IMR-90 (cell line): ENCODE measurements around the gene PIP5K1B. TPM values are rescaled to one million over a fixed set of nuclear protein-coding genes. Genes with fewer than 3 reads are reported as not detected.

Source experiments
- ATAC-seq: fragments of 200-7000 bp; cut with Tn5 transposase; 2 replicates; pipeline ENCODE4 v1.9.1; 2020; ENCODE audit warnings: low read depth, mild to moderate bottlenecking, moderate library complexity
- BruUV-seq: library from RNA; stranded (reverse); fragments of 400-500 nt; replicated peaks from 2 replicates; lab custom pipeline; 2021; lab: Mats Ljungman, UMichigan
- CTCF ChIA-PET: fragments of 300-600 bp; formaldehyde crosslinking; extraction: SDS; loops from one replicate; lab custom pipeline; 2021; ENCODE audit warnings: antibody characterized with exemption; lab: Yijun Ruan, JAX
- POLR2A ChIA-PET: fragments of 300-600 bp; sonication (Branson Sonifier 250); formaldehyde crosslinking; loops from one replicate; lab custom pipeline; 2022; ENCODE audit warnings: antibody characterized with exemption; ENCODE audit not compliant: unreplicated experiment; lab: Charles Lee
- DNase-seq: peaks from one replicate; pipeline ENCODE4 v3.0.0; 2013
- H2AFZ ChIP-seq: replicated peaks from 2 replicates; pipeline ENCODE3; 2013; ENCODE audit warnings: low read length, mild to moderate bottlenecking; ENCODE audit not compliant: poor library complexity
- H2AK5ac ChIP-seq: 2 replicates; pipeline ENCODE4 v1.6.1; 2013; ENCODE audit warnings: low read depth, low read length, inconsistent platforms
- H2AK9ac ChIP-seq: replicated peaks from 2 replicates; pipeline ENCODE3; 2013; ENCODE audit warnings: mild to moderate bottlenecking, low read depth, low read length, moderate library complexity; ENCODE audit not compliant: poor library complexity
- H2BK120ac ChIP-seq: 2 replicates; pipeline ENCODE4 v1.6.1; 2013; ENCODE audit warnings: low read depth, low read length, inconsistent platforms
- H2BK15ac ChIP-seq: 3 replicates; pipeline ENCODE4 v1.6.1; 2013; ENCODE audit warnings: low read depth, low read length, inconsistent platforms
- H2BK20ac ChIP-seq: 2 replicates; pipeline ENCODE4 v1.6.1; 2013; ENCODE audit warnings: low read depth, mild to moderate bottlenecking, inconsistent platforms, low read length, moderate library complexity
- H2BK5ac ChIP-seq: 2 replicates; pipeline ENCODE4 v1.6.1; 2013; ENCODE audit warnings: mild to moderate bottlenecking, low read depth, low read length, inconsistent platforms; ENCODE audit not compliant: poor library complexity, severe bottlenecking
- H3K14ac ChIP-seq: replicated peaks from 2 replicates; pipeline ENCODE4 v1.6.1; 2013; ENCODE audit warnings: low read depth, low read length, inconsistent platforms
- H3K18ac ChIP-seq: 2 replicates; pipeline ENCODE4 v1.6.1; 2013; ENCODE audit warnings: low read depth, low read length, control low read depth
- H3K23ac ChIP-seq: 2 replicates; pipeline ENCODE4 v1.6.1; 2013; ENCODE audit warnings: low read depth, low read length, inconsistent platforms
- H3K27ac ChIP-seq: 2 replicates; pipeline ENCODE4 v1.5.1; 2013; ENCODE audit warnings: mild to moderate bottlenecking, control low read depth, low read length; ENCODE audit not compliant: insufficient read depth
- H3K27me3 ChIP-seq: 2 replicates; pipeline ENCODE4 v1.6.1; 2013; ENCODE audit warnings: low read length; ENCODE audit not compliant: control insufficient read depth, insufficient read depth
- H3K36me3 ChIP-seq: 2 replicates; pipeline ENCODE4 v1.6.1; 2013; ENCODE audit warnings: low read length, mixed read lengths; ENCODE audit not compliant: control insufficient read depth, insufficient read depth
- H3K4ac ChIP-seq: 2 replicates; pipeline ENCODE4 v1.6.1; 2013; ENCODE audit warnings: low read depth, low read length, inconsistent platforms
- H3K4me1 ChIP-seq: 2 replicates; pipeline ENCODE4 v1.6.1; 2013; ENCODE audit warnings: low read length, mixed read lengths; ENCODE audit not compliant: control insufficient read depth, insufficient read depth
- H3K4me2 ChIP-seq: 2 replicates; pipeline ENCODE4 v1.6.1; 2013; ENCODE audit warnings: low read depth, mild to moderate bottlenecking, control low read depth, low read length, moderate library complexity
- H3K4me3 ChIP-seq: 2 replicates; pipeline ENCODE4 v1.5.1; 2013; ENCODE audit warnings: low read depth, mild to moderate bottlenecking, control low read depth, low read length, moderate library complexity; ENCODE audit not compliant: insufficient read depth
- H3K56ac ChIP-seq: 2 replicates; pipeline ENCODE4 v1.6.1; 2013; ENCODE audit warnings: low read length, inconsistent platforms; ENCODE audit not compliant: insufficient read depth; ENCODE audit errors: extremely low read depth
- H3K79me1 ChIP-seq, 2 experiments: 2 replicates each; pipeline ENCODE4 v1.6.1; 2013; ENCODE audit warnings: low read length in 2 of 2, inconsistent platforms in 1 of 2, low read depth in 1 of 2
- H3K9ac ChIP-seq: 2 replicates; pipeline ENCODE4 v1.6.1; 2013; ENCODE audit warnings: low read depth, low read length, control low read depth
- H3K9me1 ChIP-seq: 2 replicates; pipeline ENCODE4 v1.6.1; 2013; ENCODE audit warnings: low read length, inconsistent platforms; ENCODE audit not compliant: insufficient read depth
- H3K9me3 ChIP-seq: 2 replicates; pipeline ENCODE4 v1.6.1; 2013; ENCODE audit warnings: low read length; ENCODE audit not compliant: control insufficient read depth, insufficient read depth
- H4K20me1 ChIP-seq: 2 replicates; pipeline ENCODE4 v1.6.1; 2013; ENCODE audit warnings: low read length, inconsistent platforms; ENCODE audit not compliant: insufficient read depth
- H4K5ac ChIP-seq: 2 replicates; pipeline ENCODE4 v1.6.1; 2013; ENCODE audit warnings: mild to moderate bottlenecking, low read depth, low read length, control low read depth
- H4K8ac ChIP-seq, 2 experiments: 2 replicates each; pipeline ENCODE4 v1.6.1; 2013; ENCODE audit warnings: low read depth in 2 of 2, low read length in 2 of 2, control low read depth in 1 of 2, inconsistent platforms in 1 of 2
- H4K91ac ChIP-seq: 2 replicates; pipeline ENCODE4 v1.6.1; 2013; ENCODE audit warnings: low read depth, low read length, inconsistent platforms; ENCODE audit not compliant: insufficient read depth
- BHLHE40 ChIP-seq: fragments of 150-350 bp; IDR thresholded peaks from 2 replicates; pipeline ENCODE4 v1.6.1; 2016; ENCODE audit warnings: mild to moderate bottlenecking, low read depth, low read length
- CEBPB ChIP-seq: IDR thresholded peaks from 2 replicates; pipeline ENCODE4 v1.6.1; 2012; ENCODE audit warnings: low read depth, low read length, improper control_type of control experiment
- CHD1 ChIP-seq: IDR thresholded peaks from 2 replicates; pipeline ENCODE4 v1.6.1; 2012; ENCODE audit warnings: low read depth, low read length, improper control_type of control experiment
- FOS ChIP-seq: fragments of 150-350 bp; IDR thresholded peaks from 2 replicates; pipeline ENCODE4 v1.6.1; 2016; ENCODE audit warnings: low read depth, low read length
- MAFK ChIP-seq: IDR thresholded peaks from 2 replicates; pipeline ENCODE4 v1.6.1; 2012; ENCODE audit warnings: low read depth, low read length, improper control_type of control experiment
- MAZ ChIP-seq: IDR thresholded peaks from 2 replicates; pipeline ENCODE4 v1.6.1; 2012; ENCODE audit warnings: low read depth, mild to moderate bottlenecking, low read length, improper control_type of control experiment, moderate library complexity, borderline replicate concordance
- MXI1 ChIP-seq: IDR thresholded peaks from 2 replicates; pipeline ENCODE4 v1.6.1; 2012; ENCODE audit warnings: low read depth, mild to moderate bottlenecking, low read length, moderate library complexity, borderline replicate concordance
- NFE2L2 ChIP-seq: fragments of 150-350 bp; IDR thresholded peaks from 2 replicates; pipeline ENCODE4 v1.6.1; 2016; ENCODE audit warnings: low read depth, mild to moderate bottlenecking, low read length
- POLR2A ChIP-seq: IDR thresholded peaks from 2 replicates; pipeline ENCODE4 v1.6.1; 2012; ENCODE audit warnings: mild to moderate bottlenecking, low read depth, low read length
- RAD21 ChIP-seq: IDR thresholded peaks from 2 replicates; pipeline ENCODE4 v1.6.1; 2012; ENCODE audit warnings: low read length, improper control_type of control experiment
- RCOR1 ChIP-seq: IDR thresholded peaks from 2 replicates; pipeline ENCODE4 v1.6.1; 2012; ENCODE audit warnings: mild to moderate bottlenecking, low read length, improper control_type of control experiment; ENCODE audit not compliant: insufficient replicate concordance
- RFX5 ChIP-seq: IDR thresholded peaks from 2 replicates; pipeline ENCODE4 v1.8.0; 2012; ENCODE audit warnings: low read depth, mild to moderate bottlenecking, low read length, moderate library complexity
- SMC3 ChIP-seq: fragments of 150-350 bp; IDR thresholded peaks from 2 replicates; pipeline ENCODE4 v1.6.1; 2016; ENCODE audit warnings: low read depth, mild to moderate bottlenecking, antibody characterized with exemption, low read length, moderate library complexity
- USF2 ChIP-seq: fragments of 150-350 bp; IDR thresholded peaks from 2 replicates; pipeline ENCODE4 v1.6.1; 2017; ENCODE audit warnings: mild to moderate bottlenecking, antibody characterized with exemption, low read length, low read depth
- WGBS, 2 experiments: methylation state at CpG; one replicate each; pipeline versions ENCODE4 v1.1.5 to v1.1.7; 2013; ENCODE audit warnings: missing lambda C conversion rate in 2 of 2; ENCODE audit not compliant: insufficient read length in 1 of 2; ENCODE audit errors: extremely low coverage in 2 of 2; 5-methylcytosine and 5-hydroxymethylcytosine counted together
- dilution Hi-C: fragments of 300-500 bp; cut with HindIII; formaldehyde crosslinking; loops from one replicate; pipeline ENCODE4 v1.14.3; 2018; ENCODE audit warnings: low sequenced_read_pairs; ENCODE audit not compliant: unreplicated experiment
- in situ Hi-C: fragments of 300-500 bp; cut with MboI; formaldehyde crosslinking; loops from 3 replicates; pipeline ENCODE4 v1.14.3; 2019; ENCODE audit warnings: low sequenced_read_pairs, inconsistent platforms, mixed read lengths
- intact Hi-C: fragments of 100-400 bp; cut with micrococcal nuclease; formaldehyde crosslinking; loops from 2 replicates; pipeline ENCODE4 v1.10.0; 2022
- polyA plus RNA-seq, 3 experiments: library from polyadenylated mRNA; depleted of rRNA; stranded (reverse); fragments of >200 nt; gene quantifications; 2 replicates each; pipeline ENCODE4 v1.2.3, GENCODE V29; 2012; ENCODE audit warnings: low replicate concordance in 1 of 3
- total RNA-seq: library from RNA; depleted of rRNA; stranded (reverse); fragments of >200 nt; gene quantifications from 2 replicates; pipeline ENCODE4 v1.2.3, GENCODE V29; 2012
- TF ChIP-seq, protein P1 (sequence below): conservative IDR thresholded peaks from 2 replicates; pipeline ENCODE4 v1.5.1; 2012; ENCODE audit warnings: mild to moderate bottlenecking, low read depth, low read length, improper control_type of control experiment
- TF ChIP-seq, protein P2 (sequence below): fragments of 150-350 bp; IDR thresholded peaks from 2 replicates; pipeline ENCODE4 v1.6.1; 2016; ENCODE audit warnings: low read depth, mild to moderate bottlenecking, low read length, moderate library complexity, borderline replicate concordance

PIP5K1B gene
- total and polyA plus RNA-seq, 2 of the 4 experiments (the other 2 are of a cell fraction): not detected

DNA sequence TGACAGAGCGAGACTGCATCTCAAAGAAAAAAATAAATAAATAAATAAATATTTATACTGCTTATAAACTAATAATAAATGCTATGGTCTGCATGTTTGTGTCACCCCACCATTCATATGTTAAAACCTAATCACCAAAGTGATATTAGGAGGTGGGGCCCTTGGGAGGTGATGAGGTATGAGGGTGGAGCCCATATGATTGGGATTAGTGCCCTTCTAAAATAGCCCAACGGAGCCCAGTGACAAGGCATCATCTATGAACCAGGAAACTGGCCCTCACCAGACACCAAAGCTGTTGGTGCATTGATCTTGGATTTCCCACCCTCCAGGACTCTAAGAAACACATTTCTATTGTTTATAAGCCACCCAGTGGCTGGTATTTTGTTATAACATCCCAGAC lies 335.6 kb downstream of the PIP5K1B start:
- H2BK5ac ChIP-seq: no peak overlapping the region
- CTCF ChIA-PET: no interaction called here
- no peaks in the 10 kb centered on the region; the same call in 1 of the 2 replicates for H3K9me1 ChIP-seq
- H2AK9ac ChIP-seq: no peak overlapping the region
- POLR2A ChIA-PET: no interaction called here
- H3K14ac ChIP-seq: no peak overlapping the region
- no peak overlapping the region for H3K56ac ChIP-seq
- DNase-seq (no peak), ATAC-seq (no peak)
- WGBS, 2 experiments: no CpG with 5 or more reads among the region's 2 CpGs
- peaks cover 10% of the 10 kb centered on the region for H3K4me1 ChIP-seq
- no peaks in the 10 kb centered on the region for H3K27me3 ChIP-seq
- no peak overlapping the region for H3K4me3 ChIP-seq
- no peak overlapping the region for H4K91ac ChIP-seq
- no peak overlapping the region for H3K4ac ChIP-seq
- H3K79me1 ChIP-seq: peaks cover 26 to 52% of the 10 kb centered on the region in 2 experiments
- H2AFZ ChIP-seq: no peak overlapping the region
- no peaks in the 10 kb centered on the region; the same call in 1 of the 2 replicates for H4K20me1 ChIP-seq
- H3K23ac ChIP-seq: no peak overlapping the region
- H2BK120ac ChIP-seq: no peak overlapping the region
- no peak overlapping the region for H3K9ac ChIP-seq
- H2AK5ac ChIP-seq: no peak overlapping the region
- H2BK15ac ChIP-seq: no peak overlapping the region
- intact Hi-C loops: no loop called here
- dilution Hi-C loops: no loop called here
- no TSS peak for BruUV-seq
- in situ Hi-C loops: no loop called here
- H4K5ac ChIP-seq: no peak overlapping the region
- no peak overlapping the region for H4K8ac ChIP-seq
- no peak overlapping the region for H3K27ac ChIP-seq
- H2BK20ac ChIP-seq: no peak overlapping the region
- no peaks in the 10 kb centered on the region for H3K9me3 ChIP-seq
- TF ChIP-seq RFX5 (no peak), POLR2A (no peak), SMC3 (no peak), NFE2L2 (no peak), RAD21 (no peak), CEBPB (no peak), USF2 (no peak), CHD1 (no peak), MAFK (no peak), FOS (no peak), RCOR1 (no peak), MXI1 (no peak), MAZ (no peak), BHLHE40 (no peak)
- TF ChIP-seq, protein P1, sequence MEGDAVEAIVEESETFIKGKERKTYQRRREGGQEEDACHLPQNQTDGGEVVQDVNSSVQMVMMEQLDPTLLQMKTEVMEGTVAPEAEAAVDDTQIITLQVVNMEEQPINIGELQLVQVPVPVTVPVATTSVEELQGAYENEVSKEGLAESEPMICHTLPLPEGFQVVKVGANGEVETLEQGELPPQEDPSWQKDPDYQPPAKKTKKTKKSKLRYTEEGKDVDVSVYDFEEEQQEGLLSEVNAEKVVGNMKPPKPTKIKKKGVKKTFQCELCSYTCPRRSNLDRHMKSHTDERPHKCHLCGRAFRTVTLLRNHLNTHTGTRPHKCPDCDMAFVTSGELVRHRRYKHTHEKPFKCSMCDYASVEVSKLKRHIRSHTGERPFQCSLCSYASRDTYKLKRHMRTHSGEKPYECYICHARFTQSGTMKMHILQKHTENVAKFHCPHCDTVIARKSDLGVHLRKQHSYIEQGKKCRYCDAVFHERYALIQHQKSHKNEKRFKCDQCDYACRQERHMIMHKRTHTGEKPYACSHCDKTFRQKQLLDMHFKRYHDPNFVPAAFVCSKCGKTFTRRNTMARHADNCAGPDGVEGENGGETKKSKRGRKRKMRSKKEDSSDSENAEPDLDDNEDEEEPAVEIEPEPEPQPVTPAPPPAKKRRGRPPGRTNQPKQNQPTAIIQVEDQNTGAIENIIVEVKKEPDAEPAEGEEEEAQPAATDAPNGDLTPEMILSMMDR: no peak
- TF ChIP-seq, protein P2, sequence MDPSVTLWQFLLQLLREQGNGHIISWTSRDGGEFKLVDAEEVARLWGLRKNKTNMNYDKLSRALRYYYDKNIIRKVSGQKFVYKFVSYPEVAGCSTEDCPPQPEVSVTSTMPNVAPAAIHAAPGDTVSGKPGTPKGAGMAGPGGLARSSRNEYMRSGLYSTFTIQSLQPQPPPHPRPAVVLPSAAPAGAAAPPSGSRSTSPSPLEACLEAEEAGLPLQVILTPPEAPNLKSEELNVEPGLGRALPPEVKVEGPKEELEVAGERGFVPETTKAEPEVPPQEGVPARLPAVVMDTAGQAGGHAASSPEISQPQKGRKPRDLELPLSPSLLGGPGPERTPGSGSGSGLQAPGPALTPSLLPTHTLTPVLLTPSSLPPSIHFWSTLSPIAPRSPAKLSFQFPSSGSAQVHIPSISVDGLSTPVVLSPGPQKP: no peak
- no peak overlapping the region for H3K18ac ChIP-seq
- no peak overlapping the region for H3K4me2 ChIP-seq
- no peaks in the 10 kb centered on the region for H3K36me3 ChIP-seq
